Stimulated activated naive CD8-positive, alpha-beta T cell treated with anti-CD3 and anti-CD28 coated beads, Interleukin-15, Interleukin-2, amounts not matched to agents 100 U/mL and 50 U/mL, for 24 hours (primary cell): ENCODE results near the gene CGN.

Experiments
- ATAC-seq: fragments of 150-1000 bp; cut with Tn5 transposase; one replicate; pipeline ENCODE4 v1.10.0; 2021
- DNase-seq: peaks from one replicate; pipeline ENCODE4 v3.0.0; 2021

Gene CGN

DNA sequence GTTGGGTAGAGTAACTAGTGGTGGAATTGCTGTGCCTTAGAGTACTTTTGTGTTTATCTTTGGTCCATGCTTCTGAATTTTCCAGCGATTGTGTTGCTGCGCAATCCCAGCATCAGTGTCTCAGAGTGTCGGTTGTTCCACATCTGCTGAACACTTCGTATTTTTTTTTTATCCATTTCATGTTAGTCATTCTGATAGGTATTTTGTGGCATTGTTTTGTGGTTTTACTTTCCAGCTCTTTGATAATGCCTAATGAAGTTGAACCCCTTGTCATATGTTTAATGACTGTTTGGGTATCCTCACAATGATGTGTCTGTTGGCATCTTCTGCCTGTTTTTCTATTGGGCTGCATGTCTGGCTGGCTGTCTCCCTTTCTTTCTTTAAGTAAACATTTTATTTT, 42.5 kb downstream of the CGN start:
- ATAC-seq: no peak
- DNase-seq: no peak

DNA sequence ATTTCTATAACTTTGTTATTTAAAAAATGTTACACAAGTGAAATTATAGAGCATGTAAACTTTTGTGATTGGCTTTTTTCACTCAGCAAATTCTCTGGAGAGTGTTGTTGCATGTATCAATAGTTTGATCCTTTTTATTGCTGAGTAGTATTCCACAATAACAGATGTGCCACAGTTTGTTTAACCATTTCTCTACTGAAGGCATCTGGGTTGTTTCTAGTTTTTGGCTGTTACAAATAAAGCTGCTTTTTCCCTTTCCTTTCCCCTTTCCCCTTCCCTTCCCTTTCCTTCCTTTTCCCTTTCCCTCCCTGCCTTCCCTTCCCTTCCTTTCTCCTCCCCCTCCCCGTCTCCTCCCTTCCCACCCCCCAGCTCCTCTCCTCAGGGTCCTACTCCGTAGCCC, 44.9 kb downstream of the CGN start:
- no peak for DNase-seq
- ATAC-seq: no peak

DNA sequence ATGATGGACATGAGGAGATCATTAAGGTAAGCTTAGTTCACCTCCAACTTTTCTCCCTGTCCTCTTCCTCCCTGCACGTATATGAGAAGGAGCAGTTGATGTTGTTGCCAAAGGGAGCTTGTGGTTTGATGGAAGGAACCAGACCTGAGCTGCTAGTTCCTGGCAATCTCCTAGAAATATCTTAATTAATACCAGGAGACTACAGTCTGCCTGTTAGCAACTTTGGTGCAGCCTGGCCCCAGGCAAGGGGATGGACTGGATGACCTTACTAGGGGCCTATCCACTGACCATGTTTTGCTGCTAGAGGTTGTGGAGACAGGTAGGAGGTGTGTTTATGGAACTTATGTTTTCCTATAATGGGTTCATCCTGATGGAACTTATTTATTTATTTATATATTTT, 51.5 kb downstream of the CGN start:
- ATAC-seq (no peak), DNase-seq (no peak)

DNA sequence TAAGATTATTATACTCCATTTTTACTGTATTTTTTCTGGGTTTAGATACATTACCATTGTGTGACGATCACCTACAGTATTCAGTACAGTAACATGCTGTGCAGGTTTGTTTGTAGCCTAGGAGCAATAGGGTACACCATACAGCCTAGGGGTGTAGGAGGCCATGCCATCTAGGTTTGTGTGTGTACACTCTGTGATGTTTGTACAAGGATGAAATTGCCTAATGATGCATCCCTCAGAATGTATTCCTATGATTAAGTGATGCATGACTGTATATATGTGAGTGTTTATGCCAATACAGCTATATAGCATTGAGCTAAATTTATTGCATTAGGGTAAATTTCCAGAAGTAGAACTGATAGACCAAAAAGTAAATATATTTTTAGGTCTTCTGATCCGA, 52.2 kb downstream of the CGN start:
- DNase-seq (no peak), ATAC-seq (no peak)

DNA sequence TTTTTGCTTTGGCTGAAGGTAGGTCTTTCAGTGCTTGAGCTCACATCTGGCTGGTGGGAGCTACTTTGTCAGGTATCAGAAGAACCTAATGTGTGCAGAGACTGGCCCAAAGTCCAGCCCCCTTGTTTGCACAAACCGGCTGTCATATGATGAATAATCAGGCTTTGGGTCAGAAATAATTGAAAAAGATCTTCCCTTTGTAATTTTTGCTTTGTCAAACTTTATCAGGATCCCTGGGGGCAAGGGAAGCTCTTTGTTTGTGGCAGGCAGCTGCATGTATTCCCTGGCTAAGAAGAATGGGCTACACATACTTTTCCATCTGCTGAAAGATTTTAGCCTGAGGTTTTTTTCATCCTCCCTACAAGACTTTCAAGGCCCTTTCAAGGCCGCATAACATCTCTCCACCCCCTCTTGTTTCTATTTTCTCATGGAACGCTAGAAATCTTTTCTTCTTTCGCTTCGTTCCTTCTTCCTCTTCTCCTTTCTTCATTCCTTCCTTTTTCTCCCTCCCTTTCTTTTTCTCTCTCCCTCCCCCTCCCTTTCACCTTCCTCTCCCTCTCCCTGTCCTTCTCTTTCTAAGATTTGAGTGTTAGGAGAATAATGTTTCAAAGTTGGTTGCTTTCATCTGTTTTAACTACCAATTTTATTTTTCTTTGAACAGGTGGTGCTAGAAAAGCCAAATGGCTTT, 54.5 kb downstream of the CGN start:
- no peak for DNase-seq
- ATAC-seq: no peak

DNA sequence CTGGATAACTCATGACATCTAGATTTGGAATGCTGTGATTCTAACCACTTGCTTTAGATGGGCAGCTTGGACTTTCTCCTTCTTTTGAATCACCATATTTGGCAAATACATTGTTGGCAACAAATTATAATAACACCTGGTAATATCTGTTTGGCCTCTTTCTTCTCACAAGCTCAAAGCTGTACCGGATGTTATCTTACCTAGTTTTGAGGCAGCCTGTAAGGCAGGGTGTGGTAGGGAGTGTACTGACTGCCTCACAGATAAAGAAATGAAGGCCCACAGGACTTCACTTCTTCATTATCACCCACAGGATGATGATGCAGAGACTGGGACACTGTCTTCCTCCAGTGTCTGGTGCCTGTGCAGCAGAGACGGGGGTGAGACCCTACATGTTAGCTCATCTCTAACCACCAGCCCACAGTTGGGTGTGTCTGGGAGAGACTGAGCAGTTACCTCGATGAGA, 57.5 kb downstream of the CGN start:
- ATAC-seq (peak; percentile 32), DNase-seq (no peak)

DNA sequence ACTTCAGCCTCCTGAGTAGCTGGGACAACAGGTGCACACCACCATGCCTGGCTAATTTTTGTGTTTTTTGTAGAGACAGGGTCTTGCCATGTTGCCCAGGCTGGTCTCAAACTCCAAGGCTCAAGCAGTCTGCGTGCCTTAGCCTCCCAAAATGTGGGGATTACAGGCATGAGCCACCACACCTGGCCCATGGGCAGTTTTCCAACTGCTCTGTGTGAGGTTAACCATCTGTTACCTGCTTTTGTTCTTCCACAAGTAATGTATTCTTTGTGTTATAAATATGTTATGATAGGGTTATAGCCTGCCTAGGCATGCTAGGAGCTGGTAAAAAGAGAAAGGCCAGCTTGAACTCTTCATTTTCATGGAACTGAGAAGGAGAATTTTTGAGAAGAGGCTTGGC, 59.6 kb downstream of the CGN start:
- ATAC-seq (no peak), DNase-seq (no peak)

DNA sequence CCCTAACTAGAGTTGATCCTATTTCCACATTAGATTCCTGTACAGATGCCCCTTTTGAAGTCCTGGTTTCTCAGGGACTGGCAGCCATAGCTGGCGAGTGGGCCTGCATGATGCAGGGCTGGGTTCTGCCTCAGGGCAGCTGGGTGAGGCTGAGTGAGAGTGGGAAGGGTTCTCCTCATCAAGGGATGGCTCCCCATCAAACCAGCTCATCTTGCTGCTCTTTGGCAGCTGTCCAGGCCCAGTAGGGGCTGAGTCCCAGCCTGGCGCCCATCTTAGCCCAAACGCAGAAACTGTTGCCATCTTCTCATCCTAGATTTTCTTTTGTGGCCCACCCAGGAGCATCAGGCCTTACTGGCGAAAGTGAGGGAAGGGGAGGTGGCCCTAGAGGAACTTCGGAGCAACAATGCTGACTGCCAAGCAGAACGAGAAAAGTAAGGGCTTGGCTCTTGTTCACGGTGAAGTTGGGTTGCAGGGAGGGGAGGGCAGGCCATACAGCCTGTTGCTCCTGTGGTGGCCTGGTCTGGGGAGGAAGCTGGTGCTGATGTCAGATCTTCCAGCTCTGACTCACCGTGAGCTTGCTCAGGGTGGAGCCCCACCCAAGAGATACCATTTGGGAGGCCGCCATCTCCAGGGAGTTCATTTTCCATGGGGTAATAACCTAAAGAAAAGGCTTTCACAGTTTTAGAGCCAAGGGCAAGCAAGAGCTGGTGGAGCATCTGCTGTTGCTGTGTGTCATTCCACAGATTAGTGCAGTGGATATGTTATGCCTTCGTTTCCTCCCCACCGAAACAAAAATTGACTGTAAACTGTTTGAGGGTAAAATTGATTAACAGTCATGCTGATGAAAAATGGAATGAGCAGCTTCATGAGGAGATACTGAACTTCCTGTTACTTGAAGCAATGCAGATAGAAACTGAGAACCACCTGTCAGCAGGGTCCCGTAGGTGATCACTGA, 63.7 kb downstream of the CGN start:
- ATAC-seq: peak; percentile 90
- DNase-seq: peak; percentile 47

DNA sequence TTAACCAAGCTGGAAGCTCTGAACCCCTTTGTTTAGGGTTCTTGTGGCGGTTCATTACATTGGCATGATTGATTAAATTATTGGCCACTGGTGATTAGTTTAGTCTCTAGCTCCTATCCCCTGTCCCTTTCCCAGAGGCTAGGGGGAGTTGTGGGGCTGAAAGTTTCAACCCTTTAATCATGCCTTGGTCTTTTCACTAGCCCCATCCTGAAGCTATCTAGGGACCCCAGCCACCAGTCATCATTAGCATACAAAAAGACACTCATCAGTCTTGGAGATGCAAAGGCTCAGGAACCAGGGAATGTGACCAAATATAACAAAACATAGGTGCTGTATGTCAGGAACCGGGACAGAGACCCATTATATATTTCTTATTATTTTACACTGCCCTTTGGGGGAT, 66.0 kb downstream of the CGN start:
- no peak for DNase-seq
- no peak for ATAC-seq

DNA sequence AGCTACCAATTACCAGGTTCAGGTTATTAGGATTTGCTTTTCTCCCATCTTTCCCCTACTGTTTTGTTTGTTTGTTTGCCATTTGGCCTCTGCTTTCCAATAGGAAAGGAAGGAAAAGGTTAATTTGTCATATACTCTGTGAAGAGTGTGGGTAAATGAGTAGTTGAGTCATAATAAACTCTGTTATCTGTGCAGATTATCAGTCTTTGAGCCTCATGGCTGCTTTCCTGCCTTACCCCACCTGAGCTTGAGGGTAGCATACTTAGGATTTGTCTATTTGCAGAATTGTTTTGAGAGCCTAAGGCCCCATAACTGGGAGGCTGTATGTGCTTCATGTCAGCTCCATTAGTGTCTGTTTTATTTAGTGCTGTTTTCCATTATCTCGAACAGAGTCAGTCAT, 67.8 kb downstream of the CGN start:
- ATAC-seq: no peak
- no peak for DNase-seq

DNA sequence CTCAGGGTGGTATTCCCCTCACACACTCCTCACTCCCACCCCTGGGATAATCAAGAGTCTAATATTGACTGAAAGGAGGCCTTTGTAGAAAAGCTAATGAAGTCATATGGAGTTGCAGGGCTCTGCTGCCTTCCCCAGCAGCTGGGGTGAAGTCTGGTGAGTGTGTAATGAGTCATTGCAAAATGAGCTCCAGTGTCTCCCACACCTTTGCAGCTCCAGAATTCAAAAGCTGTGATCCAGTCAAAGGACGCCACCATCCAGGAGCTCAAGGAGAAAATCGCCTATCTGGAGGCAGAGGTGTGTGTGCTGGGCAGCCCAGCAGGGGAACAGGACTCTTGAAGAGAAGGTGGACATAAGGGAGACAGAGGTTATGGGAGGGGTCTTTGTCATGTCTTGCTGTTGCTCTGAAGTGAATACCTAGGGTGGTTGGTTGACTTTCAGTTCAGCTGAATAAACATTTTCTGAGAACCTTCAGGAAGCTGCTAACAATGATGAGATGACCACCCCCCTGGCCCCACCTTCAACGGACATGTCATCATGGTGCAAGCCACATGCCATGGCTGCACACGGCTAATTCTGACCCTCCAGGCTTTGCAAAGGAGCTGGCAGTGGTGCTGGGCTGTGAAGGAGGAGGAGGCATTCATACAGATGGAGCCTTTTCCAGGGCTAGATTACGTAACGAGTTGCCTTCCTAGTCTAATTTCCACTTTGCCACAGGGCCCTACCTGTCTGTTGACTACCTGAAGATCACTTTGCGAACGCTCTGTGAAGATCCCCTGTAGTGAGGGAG, 68.4 kb downstream of the CGN start:
- ATAC-seq (no peak), DNase-seq (no peak)

DNA sequence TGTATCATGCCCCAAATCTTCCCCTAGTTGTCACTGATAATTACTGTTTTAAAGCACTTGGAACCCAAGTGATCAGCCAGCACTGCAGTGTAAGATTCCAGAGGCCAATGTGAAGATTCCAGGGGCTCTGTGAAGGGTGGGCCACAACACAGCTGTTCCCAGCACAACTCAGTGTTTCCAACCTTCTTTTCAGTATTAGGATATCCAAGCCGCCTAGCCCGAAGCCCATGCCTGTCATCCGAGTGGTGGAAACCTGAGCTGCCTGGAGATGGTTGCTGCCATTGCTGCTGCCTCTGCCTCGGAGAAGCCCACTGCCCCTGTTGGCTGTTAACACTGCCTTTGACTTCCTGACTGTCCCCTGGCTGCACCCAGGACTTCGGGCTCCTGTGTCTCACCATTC, 70.3 kb downstream of the CGN start:
- no peak for ATAC-seq

DNA sequence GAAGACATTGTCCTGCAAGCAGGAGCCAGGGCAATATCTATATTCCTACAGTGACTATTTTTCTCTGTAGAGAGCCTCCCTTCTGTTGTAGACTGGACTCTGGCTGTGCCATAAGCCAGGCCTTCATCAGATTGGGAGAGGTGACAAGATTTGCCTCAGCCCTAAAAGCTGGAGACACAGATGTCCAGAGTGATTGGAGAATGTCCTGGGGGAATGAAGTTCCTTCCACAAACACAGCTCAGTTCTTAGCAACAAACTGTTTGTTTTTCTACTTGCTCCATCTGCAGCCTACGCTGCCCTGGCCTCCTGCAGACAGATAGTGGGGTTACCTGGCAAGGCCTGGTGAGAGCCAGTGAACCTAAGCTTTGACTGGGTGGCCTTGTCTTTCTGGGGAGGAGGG, 70.7 kb downstream of the CGN start:
- ATAC-seq: no peak
- DNase-seq: no peak

More for the DNA sequence above, 70.3 kb downstream of the CGN start:
- DNase-seq: no peak

DNA sequence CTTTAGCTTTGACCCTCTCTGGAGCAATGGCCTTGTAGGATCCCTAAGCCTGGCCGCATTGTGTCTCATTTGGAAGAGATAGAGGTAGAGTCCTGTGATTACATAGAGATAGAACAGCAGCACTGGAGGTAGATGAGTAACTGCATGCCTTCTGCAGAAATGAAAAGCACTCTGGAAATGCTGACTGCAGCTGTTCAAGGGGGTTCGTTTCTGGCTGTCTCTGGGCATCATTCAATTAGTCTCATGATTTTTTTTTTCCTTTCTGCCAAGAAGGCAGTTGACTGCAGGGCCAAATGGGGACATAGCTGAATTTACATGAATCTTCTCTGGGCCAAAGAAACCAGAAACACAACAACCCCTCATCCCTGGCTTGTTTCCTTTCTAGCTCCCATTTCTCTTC, 72.6 kb downstream of the CGN start:
- ATAC-seq (no peak), DNase-seq (no peak)

DNA sequence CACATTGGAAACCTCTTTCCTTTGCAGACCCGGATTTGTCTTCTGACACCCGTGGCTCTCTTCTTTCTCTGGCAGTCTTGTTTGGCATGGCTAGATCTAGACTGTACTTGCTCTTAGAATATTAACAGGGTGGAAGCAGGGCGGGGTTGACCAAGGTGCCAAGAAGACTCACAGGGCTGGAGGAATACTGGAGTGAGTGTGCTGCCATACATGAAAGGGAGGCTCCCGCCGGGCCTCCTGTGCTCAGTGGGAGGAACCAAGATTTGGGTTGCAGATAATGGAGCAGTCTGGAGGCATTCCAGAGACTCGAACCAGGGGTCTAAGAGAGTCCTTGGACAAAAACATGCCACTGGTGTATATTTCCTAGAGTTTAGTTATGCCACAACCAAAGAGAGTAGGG, 73.1 kb downstream of the CGN start:
- no peak for DNase-seq

DNA sequence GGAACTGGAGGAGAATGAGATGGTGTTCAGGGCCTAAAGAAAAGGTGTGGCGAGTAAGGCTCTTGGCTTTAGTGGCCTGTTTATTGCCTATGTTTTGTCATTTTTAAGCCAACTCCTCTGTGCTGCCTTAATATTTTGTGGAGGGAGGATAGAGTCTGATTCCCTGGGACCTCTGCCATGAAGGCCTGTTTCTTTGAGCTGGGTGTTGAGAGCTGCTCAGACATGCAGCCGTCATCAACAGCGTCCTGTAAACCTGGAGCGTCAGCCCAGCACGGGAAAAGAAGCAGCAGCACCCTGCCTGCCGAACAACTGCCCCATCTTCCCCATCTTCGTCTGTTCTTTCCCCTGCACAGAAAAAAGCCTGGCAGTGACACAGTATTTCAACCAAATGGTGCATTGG, 73.6 kb downstream of the CGN start:
- ATAC-seq (no peak), DNase-seq (no peak)

More for the DNA sequence above, 73.1 kb downstream of the CGN start:
- ATAC-seq: no peak

DNA sequence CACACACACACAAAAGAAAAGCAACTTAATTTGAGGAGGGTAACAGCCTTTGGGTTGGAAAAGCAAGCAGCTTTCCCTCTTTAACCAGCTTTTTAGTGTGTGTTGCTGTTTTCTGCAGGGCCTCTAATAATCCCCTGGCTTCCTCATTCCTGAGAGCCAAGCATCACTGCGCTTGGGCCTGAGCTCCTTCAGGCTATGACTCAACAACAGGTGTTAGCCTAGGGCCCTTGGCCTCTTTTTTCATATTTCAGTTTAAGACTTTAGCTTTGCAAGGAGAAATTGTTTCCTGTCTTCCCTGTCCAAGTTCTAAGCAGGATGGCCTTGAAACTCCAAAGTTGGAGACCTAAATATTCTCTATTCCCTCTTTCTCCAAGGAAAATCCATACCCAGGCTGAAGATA, 74.4 kb downstream of the CGN start:
- no peak for DNase-seq
- no peak for ATAC-seq
